HG03060 (cell line): ENCODE data around the gene KRT222.

ENCODE experiments used
- ATAC-seq: cut with Tn5 transposase; IDR thresholded peaks from one replicate; pipeline ENCODE4 v1.9.1; 2021; ENCODE audit warnings: low read depth, moderate number of reproducible peaks; ENCODE audit not compliant: unreplicated experiment

Gene KRT222

DNA sequence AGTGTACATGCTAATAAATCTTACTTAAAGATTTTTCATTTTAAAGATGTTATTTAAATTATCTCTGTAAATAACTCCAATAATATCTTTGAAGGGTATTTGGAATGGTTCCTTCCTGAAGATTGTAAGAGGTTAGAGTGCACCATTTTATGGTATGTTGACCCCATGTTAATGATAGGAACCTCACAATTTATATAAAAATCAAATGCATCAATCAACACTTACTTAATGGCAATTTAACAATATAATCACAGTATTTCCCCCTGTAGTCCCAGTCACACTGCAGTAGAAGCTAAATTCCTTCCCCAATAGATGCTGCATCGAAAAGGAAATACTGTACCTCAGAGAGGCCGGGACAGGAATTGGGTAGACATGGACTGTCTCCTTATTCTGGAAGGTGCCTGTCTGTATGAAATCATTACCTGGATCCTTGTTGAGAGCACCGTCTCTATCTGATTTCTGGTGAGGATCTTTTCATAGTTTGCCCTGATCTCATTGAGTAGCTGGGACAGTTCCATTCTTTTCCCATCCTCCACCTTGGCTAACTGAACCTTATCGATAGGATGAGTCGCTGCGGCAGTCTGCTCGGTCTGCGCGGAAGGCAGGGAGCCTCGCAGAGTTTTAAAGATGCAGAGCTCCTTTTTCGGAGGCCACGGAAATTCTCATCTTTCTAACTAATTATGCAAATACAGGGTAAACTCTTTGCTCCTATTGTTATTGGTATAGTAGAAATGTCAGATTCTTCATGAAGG, at the start of gene KRT222:
KRT222 (minus strand) TSS at position 596 of the 752 bp plus-strand sequence; CDS start at position 518, 78 bp downstream.
- no peak for ATAC-seq

- no peak for ATAC-seq
Observed at GRCh38 chr17:40714473-40714872, 49.5 kb upstream of the KRT222 start.

GRCh38 chr17:40707745-40708144, 42.8 kb upstream of the KRT222 start:
- ATAC-seq, result no peak

DNA sequence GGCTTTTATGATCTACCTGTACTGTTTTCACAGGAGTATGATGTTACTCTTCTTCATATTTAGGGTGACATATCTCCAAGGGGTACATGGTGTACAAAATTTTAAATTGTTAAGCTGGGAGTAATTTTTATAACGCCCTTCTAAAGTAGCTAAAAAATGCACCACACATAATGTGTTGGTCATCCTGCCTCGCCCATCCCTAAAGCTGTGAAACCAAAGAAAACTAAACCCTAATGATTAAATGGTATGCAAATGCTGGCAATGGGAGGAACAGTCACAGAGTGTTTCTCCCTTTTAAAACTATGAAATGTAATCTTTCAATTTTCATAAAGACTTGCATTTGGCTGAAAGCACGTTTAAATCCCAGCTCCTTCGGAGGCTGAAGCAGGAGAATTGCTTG, 40.6 kb upstream of the KRT222 start:
- no peak for ATAC-seq

DNA sequence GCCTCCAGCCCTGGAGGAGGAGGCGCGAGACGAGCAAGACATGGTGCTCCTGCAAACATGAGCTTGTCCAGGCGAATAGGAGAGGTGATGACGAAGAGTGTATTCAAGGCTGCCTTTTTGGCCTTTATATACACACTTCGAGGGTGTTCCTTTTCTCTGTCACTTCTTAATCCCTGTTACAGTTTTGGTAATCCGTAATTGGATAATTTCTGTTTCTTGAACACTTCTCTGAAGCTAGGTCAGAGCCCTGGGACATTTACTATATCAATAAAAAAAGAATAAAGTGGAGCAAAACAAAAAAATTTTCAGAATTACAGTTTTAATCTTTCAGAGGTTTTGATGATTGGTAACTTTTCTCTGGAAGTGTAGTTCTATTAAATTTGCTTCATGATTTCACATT, 38.7 kb upstream of the KRT222 start, which contains the start of gene KRT24:
KRT24 (minus strand) TSS at position 101 of the 400 bp plus-strand sequence; CDS start at position 42, 59 bp downstream.
- no peak for ATAC-seq

DNA sequence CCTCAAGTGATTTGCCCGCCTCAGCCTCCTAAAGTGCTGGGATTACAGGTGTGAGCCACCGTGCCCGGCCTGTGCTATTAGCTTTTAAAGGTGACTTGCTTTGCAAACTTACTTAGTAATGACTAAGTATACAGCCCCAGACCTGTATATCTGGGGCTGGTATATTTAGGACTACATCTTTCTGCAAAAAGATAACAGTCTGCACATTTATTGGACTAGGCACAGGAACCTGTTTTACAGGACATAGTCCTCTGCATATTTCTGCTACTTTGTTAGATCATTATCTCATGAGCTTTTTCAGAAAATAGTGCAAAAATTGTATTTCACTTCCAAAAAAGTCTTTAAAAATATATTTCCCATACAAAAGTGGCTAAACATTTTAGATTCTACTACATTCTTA, 37.3 kb upstream of the KRT222 start:
- ATAC-seq, result no peak

GRCh38 chr17:40699853-40700252, 34.9 kb upstream of the KRT222 start:
- no peak for ATAC-seq

- no peak for ATAC-seq
Observed at GRCh38 chr17:40699371-40699770, 34.4 kb upstream of the KRT222 start.

DNA sequence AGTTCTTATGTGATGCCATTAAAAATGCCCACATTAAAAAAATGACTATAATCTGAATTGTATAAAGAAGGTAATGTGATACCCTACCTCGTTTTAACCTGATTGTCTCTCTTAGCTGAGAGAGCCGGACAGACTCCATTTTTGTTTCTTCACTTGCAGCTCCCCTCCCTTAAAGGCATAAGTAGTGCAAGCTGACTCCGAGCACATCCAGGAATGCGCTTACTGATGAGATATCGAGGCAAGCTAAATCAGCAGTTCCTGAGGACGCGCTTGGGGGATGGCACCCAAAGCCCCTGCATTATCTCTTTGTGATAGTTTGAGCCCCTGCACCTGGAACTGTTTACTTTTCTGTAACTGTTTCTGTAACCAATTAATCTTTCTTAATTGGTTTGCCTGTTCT, 32.3 kb upstream of the KRT222 start:
- no peak for ATAC-seq

- no peak for ATAC-seq
Observed at GRCh38 chr17:40696651-40697072, 31.7 kb upstream of the KRT222 start.

- no peak for ATAC-seq
Observed at GRCh38 chr17:40695874-40696472, 31.0 kb upstream of the KRT222 start.

GRCh38 chr17:40694584-40694983, 29.6 kb upstream of the KRT222 start:
- ATAC-seq, result no peak

GRCh38 chr17:40687106-40687505, 22.1 kb upstream of the KRT222 start:
- no peak for ATAC-seq

- no peak for ATAC-seq
Observed at GRCh38 chr17:40686192-40686591, 21.2 kb upstream of the KRT222 start.

DNA sequence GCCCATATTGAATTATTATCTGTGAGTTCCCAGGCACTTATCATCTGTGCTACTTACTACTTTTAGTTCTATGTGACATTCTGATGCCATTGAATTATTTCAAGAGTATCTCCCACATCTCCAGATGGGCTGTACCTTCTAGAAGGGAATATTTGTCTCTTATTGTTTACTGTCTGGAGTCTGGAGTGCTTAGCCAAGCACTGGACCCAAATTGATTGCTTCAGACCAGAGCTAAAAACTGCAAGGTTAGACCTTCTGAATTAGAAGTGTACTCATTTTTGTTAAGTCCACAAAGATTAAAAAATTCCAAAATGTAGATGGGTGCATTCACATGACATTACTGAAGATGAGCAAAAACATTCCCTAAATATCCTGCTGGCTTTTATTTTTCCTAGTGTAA, 16.0 kb upstream of the KRT222 start:
- ATAC-seq, result no peak

DNA sequence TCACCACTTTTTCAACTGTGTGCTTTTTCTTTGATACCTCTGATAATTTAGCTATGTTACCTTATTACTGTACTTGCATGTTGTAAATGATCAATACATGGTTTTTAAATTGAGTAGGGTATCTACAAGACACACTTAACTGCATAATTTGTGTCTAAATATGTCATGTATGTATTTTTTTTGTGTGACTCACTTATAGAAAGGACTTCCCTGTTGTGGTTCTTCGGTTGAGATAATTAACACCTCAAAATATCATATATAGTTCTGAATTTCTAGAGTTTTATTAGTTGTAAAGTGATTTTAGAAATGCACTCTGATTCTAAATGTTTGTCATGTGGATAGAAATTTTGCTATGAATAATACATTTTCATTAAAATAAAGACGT, 14.5 kb upstream of the KRT222 start:
- no peak for ATAC-seq

DNA sequence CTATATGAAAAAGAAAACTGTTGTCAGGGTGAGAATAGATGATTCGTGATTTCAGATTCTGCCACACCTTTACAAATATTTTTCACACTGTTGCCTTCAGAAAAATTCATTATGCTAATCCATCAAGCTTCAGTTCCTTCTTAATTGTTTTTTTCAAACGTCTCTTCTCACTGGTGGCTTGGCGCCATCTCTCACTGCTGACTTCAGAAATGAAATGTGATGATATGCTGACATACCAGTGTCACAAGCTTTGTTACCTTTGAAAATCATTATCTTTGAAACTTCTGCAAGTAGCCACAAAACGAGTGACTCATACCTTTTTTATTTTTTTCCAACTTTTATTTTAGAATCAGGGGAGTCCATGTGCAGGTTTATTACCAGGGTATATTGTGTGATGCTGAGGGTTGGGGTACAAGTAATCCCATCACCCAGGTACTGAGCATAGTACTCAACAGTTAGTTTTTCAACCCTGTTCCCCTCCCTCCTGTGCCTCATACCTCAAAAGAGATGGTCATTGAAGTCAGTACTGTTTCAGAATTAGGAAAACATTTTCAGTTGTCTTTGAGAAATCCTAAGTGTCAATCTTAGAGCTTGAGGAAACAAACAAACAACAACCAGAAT, 14.0 kb upstream of the KRT222 start:
- no peak for ATAC-seq

DNA sequence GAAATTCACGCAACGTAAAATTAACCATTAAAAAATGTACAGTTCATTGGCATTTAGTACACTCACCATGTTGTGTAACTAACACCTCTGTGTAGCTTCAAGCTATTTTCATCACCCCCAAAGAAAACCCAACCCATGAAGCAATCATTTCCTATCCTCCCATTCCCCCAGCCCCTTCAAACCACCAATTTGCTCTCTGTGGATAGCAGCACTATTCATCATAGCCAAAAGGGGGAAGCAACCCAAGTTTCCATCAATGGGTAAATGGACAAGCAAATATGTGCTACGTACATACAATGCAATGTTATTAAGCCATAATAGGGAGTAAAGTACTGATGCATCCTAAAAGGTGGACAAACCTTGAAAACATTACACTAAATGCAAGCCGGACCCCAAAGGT, 10.9 kb upstream of the KRT222 start:
- ATAC-seq, result no peak

- no peak for ATAC-seq
Observed at GRCh38 chr17:40672654-40673053, 7.7 kb upstream of the KRT222 start.

- no peak for ATAC-seq
Observed at GRCh38 chr17:40671282-40671681, 6.3 kb upstream of the KRT222 start.

GRCh38 chr17:40666331-40666730, 1.4 kb upstream of the KRT222 start:
- ATAC-seq, result no peak

DNA sequence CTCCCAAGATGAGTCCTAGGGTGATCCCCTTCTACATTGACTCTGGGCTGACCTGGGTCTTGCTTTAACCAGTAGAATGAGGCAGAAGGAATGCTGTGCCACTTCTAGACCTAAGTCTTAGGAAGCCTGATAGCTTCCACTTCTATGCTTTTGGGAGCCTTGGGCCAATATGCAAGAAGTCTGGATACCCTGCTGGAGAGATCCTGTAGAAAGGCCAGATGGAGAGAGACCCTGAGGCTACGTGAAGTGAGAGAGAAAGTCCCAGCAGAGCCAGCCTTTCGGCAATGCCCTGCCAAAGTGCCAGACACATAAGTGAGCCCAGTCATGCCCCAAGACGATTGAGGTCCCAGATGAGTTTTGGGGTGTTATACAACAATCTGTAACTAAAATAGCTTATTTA, 1.7 kb downstream of the KRT222 start:
- ATAC-seq, result no peak
